GM21515 (cell line): ENCODE data around the gene LIF.

Experiments
- ATAC-seq: cut with Tn5 transposase; IDR thresholded peaks from one replicate; pipeline ENCODE4 v1.9.1; 2021; ENCODE audit not compliant: unreplicated experiment

Gene LIF

GRCh38 chr22:30284666-30285065 is 38.1 kb upstream of the LIF start:
- ATAC-seq = no peak

- no peak for ATAC-seq
Measured at GRCh38 chr22:30284172-30284571, 37.6 kb upstream of the LIF start.

- ATAC-seq = no peak
Measured at GRCh38 chr22:30283342-30283741, 36.8 kb upstream of the LIF start.

- ATAC-seq = no peak
Measured at GRCh38 chr22:30282616-30283046, 36.1 kb upstream of the LIF start.

- ATAC-seq = no peak
Measured at GRCh38 chr22:30280505-30280904, 33.9 kb upstream of the LIF start.

DNA sequence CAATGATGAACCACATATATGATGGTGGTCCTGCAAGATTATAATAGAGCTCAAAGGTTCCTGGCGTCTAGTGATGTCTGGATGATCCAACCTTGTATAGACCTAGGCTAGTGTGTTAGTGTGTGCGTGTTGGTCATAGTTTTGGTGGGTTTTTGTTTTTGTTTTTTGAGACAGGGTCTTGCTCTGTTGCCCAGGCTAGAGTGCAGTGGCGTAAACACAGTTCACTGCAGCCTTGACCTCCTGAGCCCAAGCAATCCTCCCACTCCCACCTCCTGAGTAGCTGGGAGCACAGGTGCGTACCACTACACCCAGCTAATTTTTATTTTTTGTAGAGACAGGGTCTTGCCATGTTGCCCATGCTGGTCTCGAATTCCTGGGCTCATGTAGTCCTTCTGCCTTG is 33.4 kb upstream of the LIF start:
- no peak for ATAC-seq

DNA sequence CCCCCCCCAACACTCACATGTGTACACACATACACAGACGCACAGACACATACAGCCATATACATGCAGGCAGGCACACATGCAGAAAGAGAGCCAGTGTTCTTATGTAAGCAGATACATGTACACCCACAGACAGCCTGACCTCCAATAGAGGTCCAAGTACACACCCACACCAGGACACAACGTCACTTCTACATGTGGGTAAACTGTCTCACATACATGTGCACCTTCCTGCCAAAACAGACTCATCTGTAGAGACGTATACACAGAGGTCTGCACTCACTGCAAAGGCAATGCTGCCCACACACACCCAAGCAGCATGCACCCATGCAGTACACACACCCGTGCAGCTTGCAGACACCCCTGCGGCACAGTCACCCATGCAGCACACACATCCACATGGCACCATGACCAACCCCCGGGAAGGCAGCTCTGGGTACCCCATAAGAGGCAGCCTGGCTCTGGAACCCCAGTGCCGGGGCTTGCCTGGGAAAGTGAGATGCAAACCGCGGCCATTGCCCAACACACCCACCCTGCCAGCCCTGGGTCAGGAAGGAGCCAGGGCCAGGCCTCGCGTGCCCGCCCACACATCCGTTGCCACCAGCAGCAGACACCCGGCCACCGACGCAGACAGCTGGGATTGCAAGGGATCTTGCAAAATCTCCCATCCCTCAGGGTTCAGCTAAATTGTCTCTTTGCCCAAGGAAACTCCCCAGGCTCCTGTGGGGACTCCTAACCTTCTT is 32.7 kb upstream of the LIF start:
- ATAC-seq = no peak

DNA sequence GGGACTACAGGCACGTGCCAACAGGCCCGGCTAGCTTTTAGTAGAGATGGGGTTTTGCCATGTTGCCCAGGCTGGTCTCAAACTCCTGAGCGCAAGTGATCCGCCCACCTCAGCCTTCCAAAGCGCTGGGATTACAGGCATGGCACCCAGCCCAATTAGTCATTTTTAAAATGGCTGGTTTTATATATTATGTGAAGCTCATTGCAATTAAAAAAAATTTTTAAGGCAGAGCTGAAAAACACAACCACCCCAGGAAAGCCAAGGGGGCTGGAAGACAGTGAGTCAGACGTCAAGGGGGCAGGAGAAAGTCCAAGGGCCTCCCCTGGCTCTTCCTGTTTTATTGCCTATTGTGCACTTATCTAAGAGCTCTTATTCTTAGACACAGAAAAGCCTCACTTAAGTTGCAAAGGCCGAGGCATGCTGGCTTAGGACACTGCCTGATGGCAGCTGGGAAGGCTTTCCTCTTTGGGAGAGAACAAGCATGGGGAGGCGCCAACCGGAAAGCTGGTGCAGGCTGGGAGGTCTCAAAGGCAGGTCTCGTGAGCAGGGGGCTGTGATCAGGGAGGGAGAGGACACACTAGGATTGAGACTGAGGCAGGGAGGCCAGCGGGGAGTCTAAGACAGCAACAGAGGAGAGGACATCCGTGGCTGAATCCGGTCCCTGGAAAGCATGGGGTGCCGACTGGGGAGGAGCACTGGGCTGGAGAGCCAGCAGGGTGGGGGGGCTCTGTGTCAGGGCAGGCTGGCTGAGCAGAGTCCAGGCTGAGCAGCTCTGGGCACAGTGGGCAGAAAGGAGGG is 31.2 kb upstream of the LIF start:
- ATAC-seq = no peak

DNA sequence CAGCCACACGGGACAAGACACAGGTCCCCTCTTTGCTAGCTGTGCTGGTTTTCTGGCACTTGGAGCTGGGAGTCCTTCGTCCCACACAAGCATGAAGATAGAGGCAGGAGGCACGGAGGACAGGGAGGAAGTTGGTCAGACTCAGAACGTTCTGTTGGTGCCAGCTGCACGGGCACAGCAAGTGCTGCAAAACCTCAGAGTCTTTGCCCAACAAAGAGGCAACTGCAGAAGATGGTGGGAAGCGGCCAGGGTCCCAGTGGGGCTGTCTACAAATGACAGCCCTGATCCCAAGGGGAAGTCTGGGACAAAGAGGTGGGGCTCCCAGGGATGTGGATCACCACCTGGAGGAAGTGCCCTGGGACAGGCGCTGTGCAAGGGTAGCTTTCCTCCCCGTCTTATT is 29.5 kb upstream of the LIF start:
- no peak for ATAC-seq

DNA sequence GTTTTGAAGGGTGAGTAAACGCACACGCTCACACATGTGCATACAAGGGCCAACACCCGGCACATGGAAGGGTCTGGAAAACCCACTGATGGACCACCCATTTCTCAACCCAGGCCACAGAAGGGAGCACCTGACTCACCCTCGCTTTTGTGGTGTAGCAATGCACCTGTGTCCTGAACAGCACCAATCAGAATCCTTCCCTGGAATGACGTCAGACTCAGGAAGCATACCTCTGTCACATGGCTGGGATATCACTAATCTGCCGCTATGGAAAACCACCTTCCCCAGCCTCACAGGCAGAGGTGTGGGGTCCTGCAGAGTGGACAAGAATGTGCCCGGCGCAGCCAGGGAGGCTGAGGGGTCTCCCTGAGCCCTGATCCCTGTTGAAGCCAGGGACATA is 29.1 kb upstream of the LIF start:
- no peak for ATAC-seq

DNA sequence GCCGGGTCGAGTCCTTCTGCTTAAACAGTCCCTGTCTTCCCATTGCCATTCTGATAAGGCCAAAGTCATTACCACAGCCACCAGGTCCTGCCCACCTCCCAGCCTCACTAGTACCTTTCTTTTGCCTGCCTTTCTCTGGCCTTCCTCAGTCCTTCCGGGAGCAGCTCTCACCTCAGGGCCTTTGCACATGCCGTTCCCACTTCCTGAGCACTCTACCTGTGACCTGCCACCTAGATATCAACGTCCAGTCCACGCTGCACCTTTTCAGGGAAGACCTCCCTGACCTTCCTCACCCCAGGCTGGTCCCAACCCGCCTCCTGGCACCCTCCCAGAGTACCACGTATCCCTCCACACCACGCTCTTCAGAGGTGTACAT is 27.9 kb upstream of the LIF start:
- no peak for ATAC-seq

- no peak for ATAC-seq
Measured at GRCh38 chr22:30273711-30274436, 27.3 kb upstream of the LIF start.

DNA sequence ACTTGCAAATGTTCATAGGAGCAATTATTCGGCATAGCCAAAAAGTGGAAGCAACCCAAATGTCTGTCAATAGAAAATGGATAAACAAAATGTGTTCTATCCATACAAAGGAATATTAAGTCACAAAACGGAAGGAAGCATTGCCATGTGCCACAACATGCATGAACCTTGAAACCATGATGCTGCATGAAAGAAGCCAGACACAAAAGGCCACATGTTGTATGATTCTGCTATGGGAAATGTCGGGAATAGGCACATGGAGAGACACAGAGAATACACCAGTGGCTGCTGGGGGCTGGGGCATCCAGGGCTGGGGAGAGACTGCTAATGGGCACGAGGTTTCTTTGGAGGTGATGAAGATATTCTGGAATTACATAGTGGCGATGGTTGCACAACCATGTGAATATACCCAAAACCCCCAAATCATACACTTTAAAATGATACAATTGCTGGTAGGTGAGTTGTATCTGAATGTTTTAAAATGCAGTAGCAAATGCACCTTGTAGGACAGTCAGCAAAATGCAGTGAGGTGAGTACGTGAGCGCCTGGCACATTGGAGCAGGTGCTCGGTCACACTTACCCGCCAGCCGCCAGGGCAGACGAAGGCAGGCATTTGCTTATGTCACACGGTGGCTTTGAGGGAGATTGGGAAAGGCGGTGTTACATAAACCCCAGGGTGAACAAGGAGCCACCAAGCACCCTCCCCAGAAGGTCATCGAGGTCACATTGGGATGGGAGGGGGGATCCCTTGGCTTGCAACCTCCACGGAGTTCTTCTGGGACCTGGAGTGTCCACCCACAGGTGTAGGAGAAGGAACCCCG is 26.4 kb upstream of the LIF start:
- no peak for ATAC-seq

- no peak for ATAC-seq
Measured at GRCh38 chr22:30270832-30271231, 24.3 kb upstream of the LIF start.

DNA sequence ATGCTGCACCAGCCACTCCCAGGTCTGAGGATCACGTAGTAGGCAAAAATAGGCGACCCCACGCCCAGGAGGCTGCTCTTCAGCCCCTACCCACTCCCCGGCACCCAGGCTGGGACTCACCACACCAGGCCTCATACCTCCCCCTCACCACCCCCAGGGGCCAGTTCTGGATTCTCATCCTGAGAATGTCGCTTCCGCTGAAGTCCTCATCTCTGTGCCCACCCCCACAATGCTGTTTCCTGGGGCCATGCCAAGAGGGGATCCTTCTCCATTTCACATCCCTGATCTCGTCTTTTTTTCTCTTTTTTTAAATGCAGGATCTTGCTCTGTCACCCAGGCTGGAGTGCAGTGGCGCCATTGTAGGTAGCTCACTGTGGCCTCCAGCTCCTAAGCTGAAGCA is 21.8 kb upstream of the LIF start:
- no peak for ATAC-seq

GRCh38 chr22:30267382-30268302 is 21.1 kb upstream of the LIF start:
- no peak for ATAC-seq

- no peak for ATAC-seq
Measured at GRCh38 chr22:30266445-30267381, 20.2 kb upstream of the LIF start, which contains the start of gene OSM. TSS of gene OSM (minus strand) at chr22:30266851. CDS start at chr22:30266799, 52 bp downstream.

GRCh38 chr22:30265823-30266444 is 19.4 kb upstream of the LIF start:
- ATAC-seq = peak; percentile 58
